Measurements from ENCODE around the gene NT5C3B. TPM values are rescaled to one million over a fixed set of nuclear protein-coding genes. Genes with fewer than 3 reads are reported as not detected.

Gene NT5C3B
- total and polyA plus RNA-seq, 4 donors, result 34.9 to 68.5 (median 37.9) TPM

DNA sequence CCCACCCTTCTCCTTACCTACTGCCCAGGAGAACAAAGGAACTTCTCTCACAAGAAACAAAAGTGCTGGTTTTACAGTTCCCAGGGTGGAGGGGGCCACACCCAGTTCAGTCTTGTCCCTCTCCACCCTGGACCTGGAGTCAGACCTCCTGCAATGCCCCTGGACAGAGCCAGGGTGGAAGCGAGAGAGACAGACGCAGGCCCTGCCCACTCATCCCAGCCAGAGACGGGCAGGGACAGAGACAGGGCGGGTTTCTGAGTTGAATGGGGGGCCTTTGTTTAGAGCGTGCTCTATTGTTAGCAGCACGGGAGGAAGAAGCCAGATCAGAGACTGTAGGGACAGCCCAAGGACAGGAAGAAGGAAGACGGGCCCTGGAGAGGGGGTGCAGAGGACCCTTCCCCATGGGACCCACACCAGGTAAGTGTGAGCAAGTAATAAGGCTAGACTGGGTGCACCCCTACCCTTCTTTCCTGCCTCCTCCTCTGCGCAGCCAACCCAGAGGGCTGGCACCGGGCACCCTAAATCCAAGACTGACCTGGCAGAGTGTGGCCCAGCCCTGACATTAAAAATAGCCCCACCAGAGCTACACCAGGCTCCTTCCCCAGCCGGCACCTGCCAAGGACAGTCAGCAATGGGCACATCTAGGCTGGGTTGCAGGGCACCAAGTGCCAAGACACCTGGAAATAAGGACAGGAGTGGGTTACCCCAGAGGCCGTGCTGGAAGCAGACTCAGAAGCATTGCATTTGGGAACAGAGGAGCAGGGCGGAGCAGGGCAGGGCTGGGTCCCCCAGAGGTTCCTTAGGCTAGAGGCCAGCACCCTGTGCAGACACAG lies 60.4 kb downstream of the NT5C3B start:
- no peak for ATAC-seq (ENCODE audit: insufficient read depth, low FRiP score)
- no peak overlapping the region for H3K9ac ChIP-seq (ENCODE audit: insufficient read depth in 1 of 2, low read length in 2 of 2)
- H3K4me3 ChIP-seq, result no peak overlapping the region
- WGBS, 2 donors, result 69 to 77% methylated on average over 12 of the region's 12 CpGs
- peak in 1 of 3 donors; percentile 25 for DNase-seq
- H3K4me1 ChIP-seq (ENCODE audit: control insufficient read depth in 5 of 5, insufficient read depth in 5 of 5, low read length in 5 of 5), result peaks cover 10 to 53% (median 33%) of the 10 kb centered on the region in 5 donors
- H3K27ac ChIP-seq (ENCODE audit: low read depth in 1 of 2, low read length in 1 of 2), result peak overlapping the region; percentile 60 to 73
- peaks cover 0 to 18% (median 5%) of the 10 kb centered on the region in 4 donors for H3K36me3 ChIP-seq (ENCODE audit: control insufficient read depth in 4 of 4, insufficient read depth in 4 of 4, low read length in 4 of 4)
- H3K9me3 ChIP-seq (ENCODE audit: control insufficient read depth in 4 of 4, insufficient read depth in 3 of 4, low read length in 3 of 4), result no peaks in the 10 kb centered on the region
- TF ChIP-seq, protein P1, sequence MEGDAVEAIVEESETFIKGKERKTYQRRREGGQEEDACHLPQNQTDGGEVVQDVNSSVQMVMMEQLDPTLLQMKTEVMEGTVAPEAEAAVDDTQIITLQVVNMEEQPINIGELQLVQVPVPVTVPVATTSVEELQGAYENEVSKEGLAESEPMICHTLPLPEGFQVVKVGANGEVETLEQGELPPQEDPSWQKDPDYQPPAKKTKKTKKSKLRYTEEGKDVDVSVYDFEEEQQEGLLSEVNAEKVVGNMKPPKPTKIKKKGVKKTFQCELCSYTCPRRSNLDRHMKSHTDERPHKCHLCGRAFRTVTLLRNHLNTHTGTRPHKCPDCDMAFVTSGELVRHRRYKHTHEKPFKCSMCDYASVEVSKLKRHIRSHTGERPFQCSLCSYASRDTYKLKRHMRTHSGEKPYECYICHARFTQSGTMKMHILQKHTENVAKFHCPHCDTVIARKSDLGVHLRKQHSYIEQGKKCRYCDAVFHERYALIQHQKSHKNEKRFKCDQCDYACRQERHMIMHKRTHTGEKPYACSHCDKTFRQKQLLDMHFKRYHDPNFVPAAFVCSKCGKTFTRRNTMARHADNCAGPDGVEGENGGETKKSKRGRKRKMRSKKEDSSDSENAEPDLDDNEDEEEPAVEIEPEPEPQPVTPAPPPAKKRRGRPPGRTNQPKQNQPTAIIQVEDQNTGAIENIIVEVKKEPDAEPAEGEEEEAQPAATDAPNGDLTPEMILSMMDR (IDR thresholded peaks at IDR 0.05; ENCODE audit: control extremely low read depth, extremely low read depth), result no peak
- H3K27me3 ChIP-seq (ENCODE audit: control insufficient read depth in 3 of 3, insufficient read depth in 3 of 3, low read length in 2 of 3), result no peaks in the 10 kb centered on the region

Small RNA genes within 50 kb of the gene (small RNA-seq; reads per million reads assigned to genes)
- not detected for gene AC125257.2 (ENCODE audit: low replicate concordance)

Other genes starting within 250 kb of the NT5C3B start
- gene KRT14, start 249.3 kb downstream of the NT5C3B start, total RNA-seq, result under 1 TPM in 1 of 2 donors, not detected in 1; 0.71 TPM
- under 1 TPM; 0.37 to 0.63 TPM for gene KRT14, start 249.3 kb downstream of the NT5C3B start, polyA plus RNA-seq
- under 1 TPM in 1 of 2 donors, not detected in 1; 0.28 TPM for gene KRT16, start 223.5 kb downstream of the NT5C3B start, total RNA-seq
- gene KRT16, start 223.5 kb downstream of the NT5C3B start, polyA plus RNA-seq, result under 1 TPM; 0.10 to 0.18 TPM
- 10 to 100 TPM; 39.8 to 45.4 TPM for gene KRT17, start 211.7 kb downstream of the NT5C3B start, total RNA-seq
- 10 to 100 TPM; 27.3 to 47.2 TPM for gene KRT17, start 211.7 kb downstream of the NT5C3B start, polyA plus RNA-seq
- 100 to 1,000 TPM; 381 to 872 TPM for gene EIF1, start 147.3 kb downstream of the NT5C3B start, total RNA-seq
- gene EIF1, start 147.3 kb downstream of the NT5C3B start, polyA plus RNA-seq, result 100 to 1,000 TPM; 485 to 867 TPM
- gene GAST, start 123.9 kb downstream of the NT5C3B start, total RNA-seq, result not detected
- not detected for gene GAST, start 123.9 kb downstream of the NT5C3B start, polyA plus RNA-seq
- gene HAP1, start 101.6 kb downstream of the NT5C3B start, total RNA-seq, result under 1 TPM; 0.21 to 0.26 TPM
- under 1 TPM; 0.07 to 0.57 TPM for gene HAP1, start 101.6 kb downstream of the NT5C3B start, polyA plus RNA-seq
- gene JUP, start 49.5 kb downstream of the NT5C3B start, total RNA-seq, result 100 to 1,000 TPM; 118 to 150 TPM
- 10 to 100 TPM; 60.9 to 83.6 TPM for gene JUP, start 49.5 kb downstream of the NT5C3B start, polyA plus RNA-seq
- 10 to 100 TPM; 12.3 to 13.2 TPM for gene P3H4, start 24.3 kb downstream of the NT5C3B start, total RNA-seq
- gene P3H4, start 24.3 kb downstream of the NT5C3B start, polyA plus RNA-seq, result 1 to 10 TPM; 6.8 to 9.6 TPM
- 10 to 100 TPM; 53.2 to 64.4 TPM for gene FKBP10, start 23.2 kb downstream of the NT5C3B start, total RNA-seq
- 10 to 100 TPM; 32.6 to 43.3 TPM for gene FKBP10, start 23.2 kb downstream of the NT5C3B start, polyA plus RNA-seq
- gene KLHL10, start 1.6 kb upstream of the NT5C3B start, total RNA-seq, result under 1 TPM in 1 of 2 donors, not detected in 1; 0.09 TPM
- gene KLHL10, start 1.6 kb upstream of the NT5C3B start, polyA plus RNA-seq, result under 1 TPM; 0.08 to 0.12 TPM
- gene KLHL11, start 29.2 kb upstream of the NT5C3B start, total RNA-seq, result 10 to 100 TPM; 12.2 to 27.7 TPM
- gene KLHL11, start 29.2 kb upstream of the NT5C3B start, polyA plus RNA-seq, result 1 to 10 TPM in 1 of 2 donors, under 1 TPM in 1; 0.63 to 1.4 TPM
- 100 to 1,000 TPM in 1 of 2 donors, 10 to 100 TPM in 1; 75.5 to 158 TPM for gene ACLY, start 82.7 kb upstream of the NT5C3B start, total RNA-seq
- gene ACLY, start 82.7 kb upstream of the NT5C3B start, polyA plus RNA-seq, result 10 to 100 TPM; 27.5 to 82.6 TPM
- gene ODAD4, start 94.4 kb upstream of the NT5C3B start, total RNA-seq, result 10 to 100 TPM; 12.5 to 16.7 TPM
- 1 to 10 TPM; 5.4 to 6.0 TPM for gene ODAD4, start 94.4 kb upstream of the NT5C3B start, polyA plus RNA-seq
- 10 to 100 TPM; 34.8 to 53.5 TPM for gene CNP, start 130.6 kb upstream of the NT5C3B start, total RNA-seq
- gene CNP, start 130.6 kb upstream of the NT5C3B start, polyA plus RNA-seq, result 10 to 100 TPM; 32.3 to 33.1 TPM
- gene DNAJC7, start 181.2 kb upstream of the NT5C3B start, total RNA-seq, result 10 to 100 TPM; 84.1 to 89.3 TPM
- gene DNAJC7, start 181.2 kb upstream of the NT5C3B start, polyA plus RNA-seq, result 10 to 100 TPM; 66.2 to 81.8 TPM
- gene NKIRAS2, start 183.9 kb upstream of the NT5C3B start, total RNA-seq, result 10 to 100 TPM; 29.2 to 32.0 TPM
- gene NKIRAS2, start 183.9 kb upstream of the NT5C3B start, polyA plus RNA-seq, result 10 to 100 TPM; 32.7 to 44.2 TPM
- gene C17orf113, start 214.4 kb upstream of the NT5C3B start, total RNA-seq, result 1 to 10 TPM; 1.7 to 3.6 TPM
- gene C17orf113, start 214.4 kb upstream of the NT5C3B start, polyA plus RNA-seq, result under 1 TPM; 0.38 to 0.71 TPM